K562 (cell line): ENCODE data around the gene DAGLA. TPM values are rescaled to one million over a fixed set of nuclear protein-coding genes. Genes with fewer than 3 reads are reported as not detected.

ENCODE experiments used
- CBX2 ChIP-seq: fragments of 200-600 bp; sonication (generic); IDR thresholded peaks from one replicate; pipeline ENCODE4 v1.6.1; 2012; ENCODE audit warnings: mild to moderate bottlenecking, low read length, inconsistent platforms; ENCODE audit not compliant: insufficient read depth, poor library complexity, severe bottlenecking
- EP400 ChIP-seq: fragments of 450-650 bp; IDR thresholded peaks from 2 replicates; pipeline ENCODE4 v1.6.1; 2017; ENCODE audit warnings: antibody characterized with exemption, mild to moderate bottlenecking, moderate library complexity
- IRF2 ChIP-seq: sonication (generic); formaldehyde crosslinking; IDR thresholded peaks from 2 replicates; pipeline ENCODE4 v1.8.1; 2022; ENCODE audit warnings: mild to moderate bottlenecking, missing genetic modification reagents
- KLF10 ChIP-seq: fragments of 250-450 bp; sonication (Bioruptor Pico); IDR thresholded peaks from 2 replicates; pipeline ENCODE4 v1.6.1; 2021; ENCODE audit warnings: matching md5 sums
- MEF2A ChIP-seq: IDR thresholded peaks from 2 replicates; pipeline ENCODE4 v1.6.1; 2011; ENCODE audit warnings: low read depth, mild to moderate bottlenecking, low read length, moderate library complexity; ENCODE audit not compliant: control insufficient read depth
- NEUROD1 ChIP-seq: fragments of 150-350 bp; IDR thresholded peaks from 2 replicates; pipeline ENCODE4 v1.6.1; 2014; ENCODE audit warnings: borderline replicate concordance, low read length, low read depth; ENCODE audit not compliant: partially characterized antibody
- RBFOX2 ChIP-seq: fragments of 200-400 bp; formaldehyde crosslinking; IDR thresholded peaks from 2 replicates; pipeline ENCODE4 v1.6.1; 2017; ENCODE audit warnings: low read depth, mild to moderate bottlenecking, low read length, moderate library complexity
- RNF2 ChIP-seq: sonication (generic); IDR thresholded peaks from 2 replicates; pipeline ENCODE4 v1.6.1; 2016
- SAP30 ChIP-seq: fragments of 200-600 bp; sonication (generic); IDR thresholded peaks from 2 replicates; pipeline ENCODE4 v1.6.1; 2012; ENCODE audit warnings: borderline replicate concordance, low read depth, mild to moderate bottlenecking, moderate library complexity, low read length, control low read depth, inconsistent platforms; ENCODE audit not compliant: insufficient read depth, poor library complexity, severe bottlenecking
- SMC3 ChIP-seq: conservative IDR thresholded peaks from 2 replicates; pipeline ENCODE4 v1.6.1; 2011; ENCODE audit warnings: low read depth, low read length, improper control_type of control experiment; ENCODE audit not compliant: insufficient read depth
- SRF ChIP-seq, 2 experiments: fragments of 250-450, 450-650 bp in 1 of 2; sonication (Bioruptor Pico) in 1 of 2; sonication (generic) in 1 of 2; formaldehyde crosslinking; IDR thresholded peaks; 2 replicates each; pipeline versions ENCODE4 v1.5.0 to v1.5.1; 2020 to 2022; ENCODE audit warnings: mild to moderate bottlenecking in 1 of 2, missing genetic modification reagents in 1 of 2
- SRSF1 ChIP-seq: fragments of 200-400 bp; formaldehyde crosslinking; IDR thresholded peaks from 2 replicates; pipeline ENCODE4 v1.6.1; 2017; ENCODE audit warnings: mild to moderate bottlenecking, low read depth, low read length, moderate library complexity
- TCF3 ChIP-seq: sonication (generic); formaldehyde crosslinking; IDR thresholded peaks from 2 replicates; pipeline ENCODE4 v1.4.0; 2020; ENCODE audit warnings: mild to moderate bottlenecking, missing genetic modification reagents
- ZBTB17 ChIP-seq: fragments of 450-650 bp; formaldehyde crosslinking; IDR thresholded peaks from 2 replicates; pipeline ENCODE4 v1.4.0; 2020; ENCODE audit warnings: mild to moderate bottlenecking
- ZBTB8A ChIP-seq: fragments of 450-650 bp; IDR thresholded peaks from 2 replicates; pipeline ENCODE4 v1.6.1; 2018; ENCODE audit warnings: mild to moderate bottlenecking, moderate library complexity; ENCODE audit not compliant: partially characterized antibody
- ZNF79 ChIP-seq: fragments of 250-450 bp; sonication (Bioruptor Pico); IDR thresholded peaks from 2 replicates; pipeline ENCODE4 v1.4.0; 2020; ENCODE audit warnings: low read depth, mild to moderate bottlenecking, moderate library complexity
- polyA plus RNA-seq, 8 experiments: library from polyadenylated mRNA; depleted of rRNA in 4 of 8; stranded (reverse) in 5 of 8; unstranded in 3 of 8; fragments of >200 nt; fragmentation: Nextera tagmentation in 2 of 8; fragmentation: Illumina TruSeq in 1 of 8; extraction: Ambion mirVana in 2 of 8; extraction: Trizol in 1 of 8; gene quantifications; 2 replicates each; pipeline versions ENCODE4 v1.2.1 to v1.2.3, GENCODE V29; 2011 to 2014; ENCODE audit warnings: inconsistent platforms in 1 of 8, missing spikeins in 1 of 8
- total RNA-seq, 7 experiments: library from RNA; depleted of rRNA in 6 of 7; stranded (reverse); fragments of >200 nt in 6 of 7; fragmentation: Illumina TruSeq in 2 of 7; extraction: Trizol in 2 of 7; gene quantifications; 2 replicates each; pipeline versions ENCODE4 v1.2.1 to v1.2.3, GENCODE V29; 2011 to 2021; ENCODE audit warnings: low replicate concordance in 1 of 7
- TF ChIP-seq, protein P1 (sequence below): fragments of 250-450 bp; sonication (Bioruptor Pico); IDR thresholded peaks from 2 replicates; pipeline ENCODE4 v1.5.0; 2020; ENCODE audit warnings: mild to moderate bottlenecking
- TF ChIP-seq, protein P2 (sequence below), 2 experiments: IDR thresholded peaks; 2 replicates each; pipeline ENCODE4 v1.6.1; 2011; ENCODE audit warnings: borderline replicate concordance in 1 of 2, control low read depth in 1 of 2, low read depth in 1 of 2, low read length in 1 of 2, mild to moderate bottlenecking in 1 of 2, mixed read lengths in 1 of 2, moderate library complexity in 1 of 2; ENCODE audit not compliant: insufficient read depth in 1 of 2, insufficient read length in 1 of 2, poor library complexity in 1 of 2, severe bottlenecking in 1 of 2; ENCODE audit errors: extremely low read depth in 1 of 2
- TF ChIP-seq, protein P3 (sequence below): fragments of 450-650 bp; IDR thresholded peaks from 2 replicates; pipeline ENCODE4 v1.6.1; 2016; ENCODE audit warnings: borderline replicate concordance
- TF ChIP-seq, protein P4 (sequence below): conservative IDR thresholded peaks from 2 replicates; pipeline ENCODE4 v1.6.1; 2011; ENCODE audit warnings: low read depth, mild to moderate bottlenecking, low read length; ENCODE audit not compliant: control insufficient read depth

Gene DAGLA
- total and polyA plus RNA-seq, 9 of the 15 experiments (the other 6 are each of a cell fraction or from before 2014, with no cell fraction given): 0.03 to 0.16 (median 0.04) TPM; not detected in 4

DNA sequence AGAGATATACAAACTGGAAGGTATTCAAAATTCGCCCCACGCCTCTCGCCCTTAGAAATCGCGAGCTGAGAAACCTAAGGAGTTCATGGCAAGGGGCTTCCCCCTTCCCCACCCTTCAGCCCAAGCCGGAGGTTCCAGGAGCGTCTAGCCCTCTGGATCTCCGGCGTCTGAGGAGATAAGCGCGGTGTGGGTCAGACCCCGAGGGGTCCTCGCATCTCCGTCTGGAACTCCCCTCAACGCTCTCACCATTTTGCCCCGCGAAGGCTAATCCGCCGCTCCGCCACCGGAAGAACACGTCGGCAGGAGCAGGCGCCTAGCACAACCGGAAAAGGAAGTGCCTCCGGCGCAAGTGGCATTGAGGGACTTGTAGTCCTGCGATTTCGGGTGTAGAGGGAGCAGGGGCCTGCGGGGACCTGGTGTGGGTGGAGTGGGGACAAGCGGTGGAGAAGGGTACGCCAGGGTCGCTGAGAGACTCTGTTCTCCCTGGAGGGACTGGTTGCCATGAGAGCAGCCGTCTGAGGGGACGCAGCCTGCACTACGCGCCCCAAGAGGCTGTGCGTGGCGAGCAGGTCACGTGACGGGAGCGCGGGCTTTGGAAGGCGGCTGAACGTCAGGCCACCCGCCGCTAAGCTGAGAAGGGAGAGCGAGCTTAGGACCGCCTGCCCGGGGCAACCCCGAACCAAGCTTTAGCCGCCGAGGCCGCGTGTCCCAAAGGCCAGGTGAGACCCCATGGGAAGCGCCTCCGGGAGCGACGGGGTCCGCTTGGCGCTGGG is 112.3 kb downstream of the DAGLA start, which contains the start of the genes FEN1 and TMEM258 (continued):
- TF ChIP-seq, protein P1, sequence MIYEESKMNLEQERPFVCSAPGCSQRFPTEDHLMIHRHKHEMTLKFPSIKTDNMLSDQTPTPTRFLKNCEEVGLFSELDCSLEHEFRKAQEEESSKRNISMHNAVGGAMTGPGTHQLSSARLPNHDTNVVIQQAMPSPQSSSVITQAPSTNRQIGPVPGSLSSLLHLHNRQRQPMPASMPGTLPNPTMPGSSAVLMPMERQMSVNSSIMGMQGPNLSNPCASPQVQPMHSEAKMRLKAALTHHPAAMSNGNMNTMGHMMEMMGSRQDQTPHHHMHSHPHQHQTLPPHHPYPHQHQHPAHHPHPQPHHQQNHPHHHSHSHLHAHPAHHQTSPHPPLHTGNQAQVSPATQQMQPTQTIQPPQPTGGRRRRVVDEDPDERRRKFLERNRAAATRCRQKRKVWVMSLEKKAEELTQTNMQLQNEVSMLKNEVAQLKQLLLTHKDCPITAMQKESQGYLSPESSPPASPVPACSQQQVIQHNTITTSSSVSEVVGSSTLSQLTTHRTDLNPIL (CRISPR knock-in tag): no peak
- TF ChIP-seq RBFOX2: peak; percentile 96
- 0 out of 2 replicates have a peak, but pooled peaks have one; percentile 57 for TF ChIP-seq ZNF79 (CRISPR knock-in tag)
- no peak for TF ChIP-seq KLF10
- no peak for TF ChIP-seq SMC3
- TF ChIP-seq, protein P2, sequence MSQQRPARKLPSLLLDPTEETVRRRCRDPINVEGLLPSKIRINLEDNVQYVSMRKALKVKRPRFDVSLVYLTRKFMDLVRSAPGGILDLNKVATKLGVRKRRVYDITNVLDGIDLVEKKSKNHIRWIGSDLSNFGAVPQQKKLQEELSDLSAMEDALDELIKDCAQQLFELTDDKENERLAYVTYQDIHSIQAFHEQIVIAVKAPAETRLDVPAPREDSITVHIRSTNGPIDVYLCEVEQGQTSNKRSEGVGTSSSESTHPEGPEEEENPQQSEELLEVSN (IDR thresholded peaks at IDR 0.05; ENCODE audit: borderline replicate concordance in 1 of 2, extremely low read depth in 1 of 2, insufficient read depth in 1 of 2, insufficient read length in 1 of 2, low read depth in 1 of 2, low read length in 1 of 2, poor library complexity in 1 of 2, severe bottlenecking in 1 of 2): peak; percentile 88 to 90
- TF ChIP-seq, protein P3, sequence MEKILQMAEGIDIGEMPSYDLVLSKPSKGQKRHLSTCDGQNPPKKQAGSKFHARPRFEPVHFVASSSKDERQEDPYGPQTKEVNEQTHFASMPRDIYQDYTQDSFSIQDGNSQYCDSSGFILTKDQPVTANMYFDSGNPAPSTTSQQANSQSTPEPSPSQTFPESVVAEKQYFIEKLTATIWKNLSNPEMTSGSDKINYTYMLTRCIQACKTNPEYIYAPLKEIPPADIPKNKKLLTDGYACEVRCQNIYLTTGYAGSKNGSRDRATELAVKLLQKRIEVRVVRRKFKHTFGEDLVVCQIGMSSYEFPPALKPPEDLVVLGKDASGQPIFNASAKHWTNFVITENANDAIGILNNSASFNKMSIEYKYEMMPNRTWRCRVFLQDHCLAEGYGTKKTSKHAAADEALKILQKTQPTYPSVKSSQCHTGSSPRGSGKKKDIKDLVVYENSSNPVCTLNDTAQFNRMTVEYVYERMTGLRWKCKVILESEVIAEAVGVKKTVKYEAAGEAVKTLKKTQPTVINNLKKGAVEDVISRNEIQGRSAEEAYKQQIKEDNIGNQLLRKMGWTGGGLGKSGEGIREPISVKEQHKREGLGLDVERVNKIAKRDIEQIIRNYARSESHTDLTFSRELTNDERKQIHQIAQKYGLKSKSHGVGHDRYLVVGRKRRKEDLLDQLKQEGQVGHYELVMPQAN: peak; percentile 88
- TF ChIP-seq ZBTB8A: no peak
- no peak for TF ChIP-seq CBX2
- TF ChIP-seq RNF2: peak; percentile 34; the same call in 1 of the 2 replicates
- TF ChIP-seq, protein P4, sequence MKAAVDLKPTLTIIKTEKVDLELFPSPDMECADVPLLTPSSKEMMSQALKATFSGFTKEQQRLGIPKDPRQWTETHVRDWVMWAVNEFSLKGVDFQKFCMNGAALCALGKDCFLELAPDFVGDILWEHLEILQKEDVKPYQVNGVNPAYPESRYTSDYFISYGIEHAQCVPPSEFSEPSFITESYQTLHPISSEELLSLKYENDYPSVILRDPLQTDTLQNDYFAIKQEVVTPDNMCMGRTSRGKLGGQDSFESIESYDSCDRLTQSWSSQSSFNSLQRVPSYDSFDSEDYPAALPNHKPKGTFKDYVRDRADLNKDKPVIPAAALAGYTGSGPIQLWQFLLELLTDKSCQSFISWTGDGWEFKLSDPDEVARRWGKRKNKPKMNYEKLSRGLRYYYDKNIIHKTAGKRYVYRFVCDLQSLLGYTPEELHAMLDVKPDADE: peak; percentile 89; the same call in 1 of the 2 replicates
- peak; percentile 89 for TF ChIP-seq SAP30
- peak in 1 of 2 experiments; percentile 14; a peak in 1 of 4 replicates for TF ChIP-seq SRF (CRISPR knock-in tag; IDR thresholded peaks at IDR 0.05)
- TF ChIP-seq EP400: peak; percentile 99
- peak; percentile 3; the same call in 1 of the 2 replicates for TF ChIP-seq TCF3 (CRISPR knock-in tag)
- no peak for TF ChIP-seq MEF2A
- TF ChIP-seq NEUROD1: peak; percentile 54
- TF ChIP-seq SRSF1: no peak
- no peak for TF ChIP-seq IRF2 (CRISPR knock-in tag)
- peak; percentile 77 for TF ChIP-seq ZBTB17 (CRISPR knock-in tag)
